ENCODE measurements around the gene GOSR2.

DNA sequence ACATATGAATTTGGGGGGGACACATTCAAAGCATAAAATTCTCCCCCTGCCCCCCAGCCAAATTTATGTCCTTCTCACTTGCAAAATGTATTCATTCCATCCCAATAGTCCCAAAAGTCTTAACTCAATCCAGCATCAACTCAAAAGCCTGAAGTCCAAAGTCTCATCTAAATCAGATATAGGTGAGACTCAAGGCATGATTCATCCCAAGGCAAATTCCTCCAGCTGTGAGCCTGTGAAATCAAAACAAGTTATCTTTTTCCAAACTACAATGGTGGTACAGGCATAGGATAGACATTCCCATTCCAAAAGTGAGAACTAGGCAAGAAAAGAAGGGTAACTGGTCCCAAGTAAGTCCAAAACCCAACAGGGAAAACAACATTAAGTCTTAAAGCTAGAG, 5.9 kb upstream of the GOSR2 start:
- TF ChIP-seq EZH2 (IDR thresholded peaks at IDR 0.05; ENCODE audit: low read length, missing control alignments) = no peak
- TF ChIP-seq, protein P1, sequence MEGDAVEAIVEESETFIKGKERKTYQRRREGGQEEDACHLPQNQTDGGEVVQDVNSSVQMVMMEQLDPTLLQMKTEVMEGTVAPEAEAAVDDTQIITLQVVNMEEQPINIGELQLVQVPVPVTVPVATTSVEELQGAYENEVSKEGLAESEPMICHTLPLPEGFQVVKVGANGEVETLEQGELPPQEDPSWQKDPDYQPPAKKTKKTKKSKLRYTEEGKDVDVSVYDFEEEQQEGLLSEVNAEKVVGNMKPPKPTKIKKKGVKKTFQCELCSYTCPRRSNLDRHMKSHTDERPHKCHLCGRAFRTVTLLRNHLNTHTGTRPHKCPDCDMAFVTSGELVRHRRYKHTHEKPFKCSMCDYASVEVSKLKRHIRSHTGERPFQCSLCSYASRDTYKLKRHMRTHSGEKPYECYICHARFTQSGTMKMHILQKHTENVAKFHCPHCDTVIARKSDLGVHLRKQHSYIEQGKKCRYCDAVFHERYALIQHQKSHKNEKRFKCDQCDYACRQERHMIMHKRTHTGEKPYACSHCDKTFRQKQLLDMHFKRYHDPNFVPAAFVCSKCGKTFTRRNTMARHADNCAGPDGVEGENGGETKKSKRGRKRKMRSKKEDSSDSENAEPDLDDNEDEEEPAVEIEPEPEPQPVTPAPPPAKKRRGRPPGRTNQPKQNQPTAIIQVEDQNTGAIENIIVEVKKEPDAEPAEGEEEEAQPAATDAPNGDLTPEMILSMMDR (conservative IDR thresholded peaks at IDR 0.05 in 1 of 2, IDR thresholded peaks at IDR 0.05 in 1 of 2; ENCODE audit: low read depth in 1 of 2, low read length in 2 of 2) = no peak

Data from fibroblast of lung (primary cell).